ENCODE measurements around the gene RPL13. TPM values are rescaled to one million over a fixed set of nuclear protein-coding genes. Genes with fewer than 3 reads are reported as not detected.

The RPL13 gene
- total RNA-seq, 6 donors from 2014 or later = 1,332 to 3,837 (median 2,323) TPM

DNA sequence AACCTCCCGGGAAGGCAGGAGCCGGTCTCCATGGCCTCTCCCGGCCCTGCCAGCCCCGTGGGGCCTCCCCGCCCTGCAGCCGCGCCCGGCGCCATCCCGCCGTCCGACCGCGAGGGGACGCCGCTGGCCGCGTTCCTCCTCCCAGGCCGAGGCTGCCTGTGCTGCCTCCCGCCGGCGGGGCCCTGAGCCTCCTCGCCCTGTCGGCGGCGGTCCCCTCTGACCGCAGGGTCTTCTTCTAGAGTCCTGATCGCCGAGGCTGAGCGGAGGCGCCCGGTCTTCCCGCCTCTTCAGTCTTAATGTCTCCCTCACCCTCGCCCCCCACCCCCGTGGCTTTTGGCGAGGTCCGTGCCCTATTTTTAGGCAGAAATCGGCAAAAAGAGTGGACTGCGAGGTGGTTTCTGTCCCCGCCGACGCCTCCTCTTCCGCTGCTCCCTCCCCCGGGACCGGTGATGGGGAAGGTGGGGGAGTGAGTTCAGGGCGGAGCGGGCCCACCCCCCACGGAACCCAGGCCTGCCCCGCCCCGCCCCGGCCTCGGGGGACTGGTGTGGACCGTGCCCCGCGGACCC is 14.3 kb downstream of the RPL13 start:
- 1% methylated on average over 40 of the region's 55 CpGs; no CpG with 5 or more reads in 1 of the 2 donors for WGBS, 2 donors
- Histone ChIP-seq H3K27me3 (peaks cover 0 to 32% (median 23%) of the 10 kb centered on the region in 4 donors), H3K27ac (no peak overlapping the region), H3K4me1 (peaks cover 21 to 32% (median 24%) of the 10 kb centered on the region in 4 donors), H3K4me3 (peak overlapping the region in 3 of 4 donors; percentile 15 to 39 (median 36)), H3K9me3 (no peaks in the 10 kb centered on the region), H3K36me3 (no peaks in the 10 kb centered on the region)
- peak; percentile 50 to 94 for DNase-seq
- no peak for TF ChIP-seq POLR2A (IDR thresholded peaks at IDR 0.05)
- peak; percentile 62 to 92 (median 87) for TF ChIP-seq CTCF (IDR thresholded peaks at IDR 0.05)
- no peak for TF ChIP-seq POLR2AphosphoS5 (IDR thresholded peaks at IDR 0.05)
- no peak for TF ChIP-seq EP300 (IDR thresholded peaks at IDR 0.05)
- peak in 1 of 2 donors; percentile 88 for ATAC-seq (ENCODE audit: low FRiP score in 2 of 2)

- peak in 1 of 2 donors; percentile 16 for ATAC-seq (ENCODE audit: low FRiP score in 2 of 2)
- TF ChIP-seq CTCF (IDR thresholded peaks at IDR 0.05) (no peak), POLR2AphosphoS5 (IDR thresholded peaks at IDR 0.05) (no peak), POLR2A (IDR thresholded peaks at IDR 0.05) (no peak), EP300 (IDR thresholded peaks at IDR 0.05) (no peak)
- H3K4me1 ChIP-seq = peaks cover 21 to 32% (median 24%) of the 10 kb centered on the region in 4 donors
- peak in 1 of 2 donors; percentile 84 for DNase-seq
- peaks cover 0 to 32% (median 23%) of the 10 kb centered on the region in 4 donors for H3K27me3 ChIP-seq
- H3K9me3 ChIP-seq = no peaks in the 10 kb centered on the region
- H3K36me3 ChIP-seq = no peaks in the 10 kb centered on the region
- peak within 1 kb of the TSS in 3 of 4 donors; percentile 15 to 39 (median 36) for H3K4me3 ChIP-seq
- H3K27ac ChIP-seq = no peak within 1 kb of the TSS
- 4 to 13% methylated on average over 6 to 46 of the region's 103 CpGs for WGBS, 2 donors
These were observed 15.0 kb downstream of the RPL13 start, which contains the start of gene CPNE7 for GRCh38 chr16:89575247-89576152. Gene CPNE7, plus strand, starts transcription at chr16:89575758. Its CDS starts 140 bp downstream, at chr16:89575898.

DNA sequence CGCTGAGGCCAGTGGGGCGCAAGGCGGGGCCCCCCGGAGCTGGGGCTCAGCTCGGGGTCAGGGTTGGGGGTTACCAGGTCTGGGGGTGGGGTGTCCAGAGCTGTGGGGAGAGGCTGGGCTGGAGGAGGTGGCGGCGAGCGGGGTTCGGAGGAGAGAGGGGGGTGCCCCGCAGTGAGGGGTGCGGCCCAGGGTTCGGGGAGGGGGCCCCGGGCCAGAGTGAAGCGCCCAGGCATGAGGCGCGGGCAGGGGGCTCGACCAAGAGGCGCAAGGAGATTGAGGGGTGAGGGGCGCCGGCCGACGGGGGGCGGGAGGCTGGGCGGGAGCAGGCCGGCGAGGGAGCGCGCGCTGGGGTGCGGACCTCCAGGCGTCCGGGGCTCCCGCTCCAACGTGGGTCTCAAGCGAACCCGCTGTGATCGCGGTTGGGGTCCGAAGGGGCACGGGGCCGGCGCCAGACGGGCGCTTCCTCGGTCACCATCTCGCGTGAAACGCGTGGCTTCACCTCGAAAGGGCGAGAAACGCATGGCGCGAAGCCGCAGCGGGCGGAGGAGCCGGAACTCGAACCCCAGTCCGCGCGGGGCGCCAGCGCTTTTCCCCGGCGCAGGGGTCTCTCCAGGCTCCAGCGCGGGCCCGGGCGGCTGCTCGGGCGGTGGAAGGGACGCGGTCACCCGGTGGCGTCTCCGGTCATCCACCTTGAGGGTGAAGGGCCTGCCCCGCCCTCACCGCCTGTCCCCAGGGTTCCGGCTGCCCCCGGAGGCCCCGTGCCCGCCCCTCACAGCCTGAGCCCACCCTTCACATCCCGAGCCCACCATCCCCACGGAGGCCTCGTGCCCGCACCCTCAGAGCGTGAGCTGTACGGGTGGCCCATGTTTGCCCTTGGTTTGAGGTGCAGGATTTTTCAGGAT is 15.9 kb downstream of the RPL13 start:
- Histone ChIP-seq H3K27ac (no peak overlapping the region), H3K36me3 (no peaks in the 10 kb centered on the region), H3K4me1 (peaks cover 21 to 32% (median 24%) of the 10 kb centered on the region in 4 donors), H3K9me3 (no peaks in the 10 kb centered on the region), H3K4me3 (peak overlapping the region in 3 of 4 donors; percentile 15 to 39 (median 36)), H3K27me3 (peaks cover 0 to 29% (median 23%) of the 10 kb centered on the region in 4 donors)
- WGBS, 2 donors = 30 to 35% methylated on average over 34 to 62 of the region's 89 CpGs
- ATAC-seq (ENCODE audit: low FRiP score in 2 of 2) (no peak), DNase-seq (no peak)
- no peak for TF ChIP-seq POLR2A (IDR thresholded peaks at IDR 0.05)
- no peak for TF ChIP-seq EP300 (IDR thresholded peaks at IDR 0.05)
- no peak for TF ChIP-seq POLR2AphosphoS5 (IDR thresholded peaks at IDR 0.05)
- TF ChIP-seq CTCF (IDR thresholded peaks at IDR 0.05) = no peak

GRCh38 chr16:89577055-89577759 is 16.7 kb downstream of the RPL13 start:
- Histone ChIP-seq H3K4me3 (no peak overlapping the region), H3K27me3 (peaks cover 0 to 29% (median 22%) of the 10 kb centered on the region in 4 donors), H3K27ac (no peak overlapping the region), H3K36me3 (no peaks in the 10 kb centered on the region), H3K4me1 (peaks cover 25 to 38% (median 27%) of the 10 kb centered on the region in 4 donors), H3K9me3 (no peaks in the 10 kb centered on the region)
- ATAC-seq (ENCODE audit: low FRiP score in 2 of 2) (no peak), DNase-seq (no peak)
- WGBS, 2 donors = 89 to 92% methylated on average over 14 to 22 of the region's 25 CpGs
- TF ChIP-seq POLR2AphosphoS5 (IDR thresholded peaks at IDR 0.05) (no peak), POLR2A (IDR thresholded peaks at IDR 0.05) (no peak), EP300 (IDR thresholded peaks at IDR 0.05) (no peak), CTCF (IDR thresholded peaks at IDR 0.05) (no peak)

All from upper lobe of left lung (tissue), 6 donors.